HG02571 (cell line): ENCODE measurements around the gene HSBP1L1.

Experiments used
- ATAC-seq: cut with Tn5 transposase; IDR thresholded peaks from one replicate; pipeline ENCODE4 v1.9.1; 2021; ENCODE audit warnings: mild to moderate bottlenecking, moderate library complexity; ENCODE audit not compliant: unreplicated experiment

The HSBP1L1 gene

DNA sequence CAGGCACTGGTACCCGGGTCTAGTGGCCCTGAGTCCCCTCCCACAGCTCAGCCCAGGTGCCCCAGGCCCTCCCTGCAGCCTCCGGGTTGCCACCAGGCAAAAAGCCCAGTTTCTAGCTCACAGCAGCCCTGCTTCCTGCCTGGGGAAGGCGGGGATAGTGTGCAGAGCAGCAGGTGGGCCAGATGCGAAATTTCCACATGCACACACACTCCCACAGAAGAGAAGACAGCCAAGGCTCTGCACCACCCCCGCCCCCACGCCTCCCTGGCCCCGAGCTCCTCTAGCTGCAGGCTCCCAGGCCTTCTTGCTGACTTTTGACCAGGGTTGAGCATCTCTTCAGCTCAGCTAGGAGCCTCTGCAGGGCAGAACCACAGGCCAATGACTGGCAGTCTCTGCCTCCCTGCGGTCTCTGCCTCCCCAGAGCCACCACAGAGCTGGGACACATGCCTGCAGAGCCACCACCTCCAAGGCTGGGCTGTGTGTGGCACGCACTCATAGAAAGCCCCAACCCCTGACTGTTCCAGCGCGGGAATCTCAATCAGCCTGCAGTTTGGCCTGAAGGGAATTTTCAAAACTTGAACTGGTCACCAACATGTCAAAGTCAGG, 20.2 kb upstream of the HSBP1L1 start:
- no peak for ATAC-seq

DNA sequence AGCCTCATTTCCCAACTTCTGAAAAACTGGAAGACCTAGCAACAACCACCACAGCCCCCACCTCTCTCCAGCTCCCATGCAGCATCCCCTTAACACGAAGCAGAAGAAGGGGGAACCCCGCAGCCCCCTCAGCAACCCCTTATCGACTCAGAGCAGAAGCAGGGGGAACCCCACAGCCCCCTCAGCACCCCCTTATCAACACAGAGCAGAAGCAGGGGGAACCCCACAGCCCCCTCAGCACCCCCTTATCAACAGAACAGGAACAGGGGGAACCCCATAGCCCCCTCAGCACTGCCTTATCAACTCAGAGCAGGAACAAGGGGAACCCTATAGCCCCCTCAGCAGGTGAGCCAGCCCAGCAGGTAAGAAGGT, 19.7 kb upstream of the HSBP1L1 start:
- ATAC-seq: no peak

DNA sequence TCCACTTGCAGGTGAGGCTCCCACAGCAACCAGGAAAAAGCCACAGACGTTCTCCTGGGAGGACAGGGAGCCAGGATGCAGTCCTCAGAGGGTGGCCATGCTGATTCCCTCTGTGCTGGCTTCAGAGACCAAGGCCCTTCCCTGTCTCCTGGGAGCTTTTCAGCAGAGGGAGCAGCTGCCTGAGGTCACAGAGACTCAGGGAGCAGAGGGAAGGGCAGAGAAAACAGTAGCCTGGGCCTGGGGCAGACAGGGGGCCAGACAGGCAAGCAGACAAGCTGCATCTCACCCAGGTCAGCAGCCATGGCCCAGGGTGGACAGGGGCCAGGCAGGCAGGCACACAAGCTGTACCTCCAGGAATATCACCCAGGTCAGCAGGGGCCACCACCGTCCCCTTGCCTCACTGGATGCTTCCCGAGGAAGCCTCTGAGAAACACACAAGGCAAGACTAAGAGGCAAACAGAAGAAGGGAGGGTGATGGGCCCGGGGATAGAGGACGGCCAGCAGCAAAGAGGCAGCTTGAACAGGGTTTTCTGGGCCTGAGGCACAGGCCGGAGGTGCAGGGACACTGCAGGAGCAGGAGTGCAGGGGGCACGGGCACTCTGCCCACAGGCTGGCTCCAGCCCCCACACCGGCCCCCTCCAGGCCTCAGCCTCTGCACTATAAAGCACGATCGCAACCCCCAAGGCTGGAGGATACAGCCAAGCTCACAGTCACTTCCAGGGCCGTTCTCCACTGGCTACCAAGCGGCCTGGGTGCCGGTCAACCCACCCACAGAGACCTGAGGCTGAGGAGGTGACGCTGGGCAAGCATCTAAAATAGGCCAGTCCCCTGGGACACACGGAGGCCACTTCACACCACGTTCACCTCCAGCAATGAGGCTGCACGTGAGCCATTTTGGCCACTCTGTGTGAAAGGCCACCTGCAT, 19.1 kb upstream of the HSBP1L1 start:
- no peak for ATAC-seq

DNA sequence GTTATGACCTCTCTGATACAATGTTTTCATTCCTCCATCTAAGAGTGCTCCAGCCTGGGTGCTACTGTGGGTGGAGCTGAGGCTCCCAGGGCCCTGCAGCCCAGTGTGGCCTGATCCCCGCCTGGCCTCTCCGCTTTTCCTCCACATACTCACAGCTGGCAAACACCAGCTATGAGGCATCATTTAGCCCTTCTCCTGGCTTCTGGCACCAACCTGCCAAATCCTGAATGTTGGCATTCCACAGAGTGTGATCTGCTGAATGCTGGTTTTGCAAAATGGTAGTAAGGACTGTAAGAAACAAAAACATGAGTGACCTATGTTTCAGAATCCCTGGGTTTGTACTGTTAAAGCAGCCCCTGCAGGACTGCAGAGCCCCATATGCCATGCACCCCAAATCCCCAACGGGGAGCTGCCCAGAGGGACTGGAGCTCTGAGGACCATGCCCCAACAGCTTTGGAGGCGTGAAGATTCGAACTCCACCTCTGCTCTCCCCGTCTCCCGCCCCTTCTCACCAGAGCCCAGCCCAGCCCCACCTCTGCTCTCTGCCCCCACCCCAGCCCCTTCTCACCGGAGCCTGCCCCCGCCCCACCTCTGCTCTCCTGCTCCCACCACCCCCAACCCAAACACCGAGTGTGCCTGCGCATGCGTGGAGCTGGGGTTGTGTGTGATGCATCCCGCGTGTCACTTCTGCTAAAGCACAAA, 17.2 kb upstream of the HSBP1L1 start:
- ATAC-seq: no peak

DNA sequence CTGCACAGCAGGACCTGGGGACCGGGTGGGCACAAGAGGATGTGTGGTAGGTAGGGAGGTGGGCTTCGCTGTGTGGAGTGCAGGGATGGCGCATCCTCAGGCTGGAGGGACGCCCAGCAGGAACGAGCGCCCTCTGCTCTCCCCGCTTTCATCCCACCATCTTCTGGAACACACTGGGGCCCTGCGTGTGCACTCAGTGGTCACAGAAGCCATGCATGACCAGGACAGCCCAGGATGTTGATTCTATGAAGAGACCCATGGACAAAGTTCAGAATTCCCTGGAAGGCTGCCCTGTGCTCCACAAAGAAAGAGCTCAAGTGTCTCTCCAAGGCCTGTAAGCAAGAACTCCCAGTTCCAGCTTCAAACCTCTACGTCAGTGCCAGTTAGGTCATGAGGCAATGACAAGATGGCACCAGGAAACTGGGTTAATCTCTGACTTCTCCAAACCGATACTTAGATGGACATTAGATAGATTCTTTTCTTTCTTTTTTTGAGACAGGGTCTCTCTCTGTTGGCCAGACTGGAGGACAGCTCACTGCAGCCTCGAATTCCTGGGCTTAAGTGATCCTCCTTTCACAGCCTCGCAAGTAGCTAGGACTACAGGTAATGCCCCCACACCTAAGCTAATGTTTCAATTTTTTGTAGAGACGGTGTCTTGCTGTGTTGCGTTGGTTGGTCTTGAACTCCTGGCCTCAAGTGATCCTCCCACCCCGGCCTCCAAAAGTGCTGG, 16.4 kb upstream of the HSBP1L1 start:
- no peak for ATAC-seq

DNA sequence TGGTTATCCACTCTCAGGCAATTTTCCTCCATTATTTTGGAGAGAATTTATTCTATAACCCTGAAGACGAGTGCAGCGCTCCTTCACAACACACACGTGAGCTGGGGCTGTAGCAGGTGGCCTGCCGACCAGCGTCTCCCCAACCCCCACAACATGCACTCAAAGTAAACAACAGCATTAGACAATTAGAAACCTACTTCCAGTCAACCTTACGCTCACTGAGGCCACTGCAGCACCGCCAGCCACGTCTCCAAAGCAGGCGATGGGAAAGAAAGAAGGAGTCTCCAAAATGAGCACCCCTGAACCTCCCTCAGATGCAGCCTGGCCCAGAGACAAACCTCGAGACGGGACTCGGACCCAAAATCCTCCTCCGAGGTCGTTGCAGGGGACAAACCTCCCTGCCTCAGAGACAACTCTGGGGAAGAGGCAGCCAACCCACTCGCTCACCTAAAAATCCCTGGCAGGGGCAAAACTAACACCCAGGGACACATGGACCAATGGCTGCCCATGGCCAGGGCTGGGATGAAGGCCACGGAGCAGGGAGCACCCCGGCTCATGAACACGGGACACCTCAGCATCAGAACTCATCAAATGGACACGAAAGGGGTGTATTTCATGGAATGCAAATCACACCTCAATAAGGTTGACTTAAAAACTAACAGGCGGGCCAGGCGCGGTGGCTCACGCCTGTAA, 15.6 kb upstream of the HSBP1L1 start:
- no peak for ATAC-seq

DNA sequence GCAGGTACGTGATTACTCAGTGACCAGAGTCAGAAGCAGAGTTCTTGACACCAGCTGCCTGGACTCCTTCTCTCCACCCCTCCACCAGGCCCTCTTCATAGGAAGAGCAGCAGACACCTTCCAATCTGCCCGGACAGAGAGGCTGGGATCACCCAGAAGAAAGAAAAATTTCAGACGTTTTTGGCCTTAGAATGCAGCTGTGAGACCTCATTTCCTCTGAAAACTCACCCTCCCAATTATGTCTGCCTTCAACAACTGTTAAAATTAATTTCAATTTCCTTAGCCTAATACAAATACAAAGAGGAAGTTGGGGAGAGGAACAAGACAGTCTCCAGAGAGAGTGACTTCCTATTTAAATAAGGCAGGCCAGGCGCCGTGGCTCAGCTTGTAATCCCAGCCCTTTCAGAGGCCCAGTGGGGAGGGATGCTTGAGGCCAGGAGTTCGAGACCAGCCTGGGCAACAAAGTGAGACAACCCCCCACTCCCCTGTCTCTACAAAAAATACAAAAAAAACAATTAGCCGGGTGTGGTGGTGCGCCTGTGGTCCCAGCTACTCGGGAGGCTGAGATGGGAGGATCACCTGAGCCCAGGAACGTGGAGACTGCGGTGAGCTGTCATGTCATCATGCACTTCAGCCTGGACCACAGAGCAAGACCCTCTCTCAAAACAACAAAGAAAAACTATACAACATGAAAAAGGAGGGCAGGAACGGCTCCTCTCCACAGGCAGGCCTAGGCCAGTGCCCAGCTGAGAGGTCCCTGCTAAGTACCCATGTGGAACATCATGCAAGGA, 14.6 kb upstream of the HSBP1L1 start:
- ATAC-seq: no peak

DNA sequence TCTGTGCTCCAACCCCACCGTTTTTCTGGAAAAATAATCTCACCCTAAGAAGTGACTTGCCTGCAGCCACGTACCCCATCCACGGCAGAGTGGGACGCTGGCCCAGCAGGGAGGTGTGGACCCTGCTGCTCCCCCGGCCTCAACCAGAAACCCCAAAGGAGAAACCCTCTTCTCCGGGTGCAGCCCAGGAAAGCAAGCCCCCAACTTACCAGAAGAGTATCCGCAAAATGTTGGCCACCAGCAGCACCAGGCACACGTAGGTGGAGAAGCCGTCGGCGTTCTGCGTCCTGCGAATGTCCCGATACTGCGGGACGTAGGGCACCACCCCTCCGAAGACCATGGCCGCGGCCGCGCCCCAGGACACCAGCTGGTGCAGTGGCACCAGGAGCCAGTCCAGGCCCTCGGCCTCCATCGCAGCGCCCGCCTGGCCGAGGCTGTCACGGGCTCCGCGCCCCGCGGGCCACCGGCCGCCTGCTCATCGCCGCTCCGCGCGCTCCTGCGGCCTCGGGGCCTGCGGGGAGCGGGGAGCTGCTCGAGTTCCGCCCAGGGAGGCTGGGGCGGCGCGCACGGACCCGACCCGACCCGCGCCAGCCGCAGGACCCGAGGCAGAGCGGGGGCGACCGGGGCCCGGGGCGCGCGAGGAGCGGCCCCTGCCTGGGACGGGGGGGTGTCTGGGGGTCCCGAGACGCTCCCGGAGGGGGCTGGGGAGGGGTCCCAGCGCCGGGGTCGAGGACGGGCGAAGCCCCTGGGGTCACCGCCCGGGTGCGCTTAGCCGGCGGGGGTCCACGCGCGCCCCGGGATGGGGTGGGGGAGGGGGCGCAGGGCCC, 13.7 kb upstream of the HSBP1L1 start:
- ATAC-seq: no peak

DNA sequence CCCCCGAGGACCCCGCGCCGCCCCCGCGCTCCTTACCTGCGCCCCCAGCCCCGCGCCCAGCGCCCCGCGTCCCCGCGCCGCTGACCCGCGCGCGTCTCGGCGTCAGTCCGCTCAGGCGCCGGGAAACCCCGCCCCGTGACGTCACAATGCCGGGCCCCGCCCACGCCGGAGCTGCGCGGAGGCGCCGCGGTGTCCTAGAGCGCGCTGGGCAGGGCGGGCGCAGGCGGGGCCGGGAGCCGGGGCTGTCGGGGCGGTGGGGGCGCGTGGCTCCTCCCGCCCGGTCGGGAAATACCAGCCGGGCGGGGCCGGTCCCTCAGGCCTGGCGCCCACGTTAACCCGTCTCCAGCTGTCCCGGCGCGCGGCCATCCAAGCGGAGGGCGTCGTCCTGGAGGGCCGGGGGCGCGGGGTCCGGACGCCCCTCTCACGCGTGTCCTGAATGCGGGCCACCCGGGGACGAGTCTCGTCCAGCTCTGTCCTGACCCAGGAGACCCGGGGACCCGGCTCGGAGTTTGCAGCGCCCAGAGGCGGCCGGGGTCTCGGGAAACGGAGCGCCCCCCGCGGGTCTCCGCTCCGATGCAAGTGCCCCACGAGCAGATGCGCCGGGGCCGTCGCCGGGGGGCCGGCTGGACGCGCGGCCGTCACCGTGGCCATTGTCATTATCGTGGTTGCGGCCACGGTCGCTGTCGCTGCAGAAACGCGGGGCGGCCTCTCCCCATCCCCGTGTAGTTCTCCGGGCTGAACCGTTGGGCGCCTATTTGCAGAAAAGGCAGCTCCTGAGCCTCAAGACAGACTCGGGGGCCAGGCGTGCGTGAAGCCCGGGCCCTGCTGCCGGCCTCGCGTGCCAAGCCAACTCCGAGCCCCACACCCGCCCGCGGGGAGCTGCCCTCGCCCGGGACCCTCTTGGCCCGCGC, 12.6 kb upstream of the HSBP1L1 start, which contains the start of gene SLC66A2:
Gene SLC66A2, minus strand, starts transcription at position 109 of the 911 bp plus-strand sequence. CDS start 727 bp downstream, outside the sequence.
- ATAC-seq: peak; percentile 69

- ATAC-seq: no peak
These were observed 11.9 kb upstream of the HSBP1L1 start for GRCh38 chr18:79952456-79952995.

GRCh38 chr18:79952996-79953559, 11.4 kb upstream of the HSBP1L1 start:
- ATAC-seq: no peak

DNA sequence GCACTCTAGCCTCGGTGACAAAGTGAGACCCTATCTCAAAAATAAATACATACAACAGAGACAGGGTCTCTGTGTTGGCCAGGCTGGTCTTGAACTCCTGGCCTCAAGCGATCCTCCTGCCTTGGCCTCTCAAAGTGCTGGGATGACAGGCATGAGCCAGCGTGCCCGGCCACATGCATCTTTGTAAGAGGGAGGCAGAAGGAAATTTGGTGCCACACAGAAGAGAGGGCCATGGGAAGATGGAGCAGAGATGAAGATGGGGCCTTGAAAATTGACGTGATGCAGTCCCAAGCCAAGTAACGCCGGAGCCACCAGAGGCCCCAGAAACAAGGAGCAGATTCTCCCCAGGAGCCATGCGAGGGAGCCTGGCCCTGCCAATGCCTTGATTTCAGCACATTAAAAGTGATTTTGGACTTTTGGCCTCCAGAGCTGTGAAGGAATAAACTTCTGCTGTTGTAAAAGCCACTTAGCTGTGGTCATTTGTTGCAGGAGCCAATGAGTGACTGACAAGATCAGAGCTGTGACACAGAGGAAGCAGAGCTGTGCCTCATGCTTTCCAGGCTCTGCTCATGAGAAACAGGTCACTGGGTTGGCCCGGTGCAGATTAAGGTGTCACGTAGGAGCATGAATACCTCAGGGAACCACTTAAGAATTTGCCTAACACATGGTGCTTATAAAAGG, 10.3 kb upstream of the HSBP1L1 start:
- ATAC-seq: no peak

- ATAC-seq: no peak
These were observed 9.7 kb upstream of the HSBP1L1 start for GRCh38 chr18:79954791-79955190.

GRCh38 chr18:79955302-79956075, 9.0 kb upstream of the HSBP1L1 start:
- ATAC-seq: no peak

DNA sequence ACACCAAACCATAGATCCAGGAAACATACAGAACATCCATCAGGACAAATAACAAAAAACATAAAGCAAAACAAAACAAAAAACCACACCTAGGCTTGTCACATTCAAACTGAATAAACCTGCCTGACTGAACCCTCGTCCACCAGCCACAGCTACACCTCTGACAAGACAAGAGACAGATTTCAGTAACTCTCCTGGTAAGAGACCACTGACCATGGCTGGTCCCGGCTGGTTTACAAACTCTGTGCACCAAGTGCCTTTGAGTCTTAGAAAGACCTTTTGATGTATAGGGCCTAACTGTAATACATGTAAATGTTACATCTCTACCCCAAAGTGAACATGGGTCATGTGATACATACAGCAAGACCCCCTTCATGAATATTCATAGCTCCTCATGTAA, 8.2 kb upstream of the HSBP1L1 start:
- no peak for ATAC-seq

DNA sequence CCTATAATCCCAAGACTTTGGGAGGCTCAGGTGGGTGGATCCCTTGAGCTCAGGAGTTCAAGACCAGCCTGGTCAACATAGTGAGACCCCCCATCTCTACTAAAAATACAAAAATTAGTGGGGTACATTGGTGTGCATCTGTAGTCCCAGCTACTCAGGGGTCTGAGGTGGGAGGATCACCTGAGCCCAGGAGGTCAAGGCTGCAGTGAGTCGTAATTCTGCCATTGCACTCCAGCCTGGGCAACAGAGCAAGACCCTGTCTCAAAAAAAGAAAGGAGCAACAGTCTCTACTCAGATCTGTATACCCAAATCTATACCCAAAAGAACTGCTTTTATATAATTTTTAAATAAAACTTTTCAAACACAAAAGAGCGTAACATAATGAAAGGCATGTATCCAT, 5.5 kb upstream of the HSBP1L1 start:
- no peak for ATAC-seq
